Activated CD4-positive, CD25-positive, alpha-beta regulatory T cell (primary cell): ENCODE results near the gene CHTF8.
"Not testable (repeated sequence)": the region's sequence is repeated elsewhere in the genome, so short reads cannot be mapped to it uniquely, and the experiment has no call there.

ENCODE experiments used
- DNase-seq, 4 experiments: peaks; one replicate each; lab custom pipeline; 2025; lab: John Stamatoyannopoulos, UW

Gene CHTF8

DNA sequence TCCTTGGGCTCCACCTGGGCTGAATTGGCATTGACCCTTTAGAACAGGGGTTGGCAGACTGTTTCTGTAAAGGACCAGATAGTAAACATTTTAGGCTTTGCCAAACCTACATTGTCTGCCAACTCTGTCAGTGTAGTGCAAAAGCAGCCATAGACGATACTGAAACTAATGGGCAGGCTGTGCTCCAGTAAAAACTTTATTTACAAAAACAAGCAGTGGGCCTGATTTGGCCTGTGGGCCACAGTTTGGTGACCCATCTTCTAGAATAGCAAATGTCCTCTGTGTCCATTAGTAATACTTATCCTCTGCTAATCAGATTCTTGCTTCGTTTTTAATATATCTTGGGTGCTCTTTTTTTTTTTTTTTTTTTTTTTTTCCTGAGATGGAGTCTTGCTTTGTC lies 6.2 kb upstream of the CHTF8 start:
- no peak for DNase-seq

DNA sequence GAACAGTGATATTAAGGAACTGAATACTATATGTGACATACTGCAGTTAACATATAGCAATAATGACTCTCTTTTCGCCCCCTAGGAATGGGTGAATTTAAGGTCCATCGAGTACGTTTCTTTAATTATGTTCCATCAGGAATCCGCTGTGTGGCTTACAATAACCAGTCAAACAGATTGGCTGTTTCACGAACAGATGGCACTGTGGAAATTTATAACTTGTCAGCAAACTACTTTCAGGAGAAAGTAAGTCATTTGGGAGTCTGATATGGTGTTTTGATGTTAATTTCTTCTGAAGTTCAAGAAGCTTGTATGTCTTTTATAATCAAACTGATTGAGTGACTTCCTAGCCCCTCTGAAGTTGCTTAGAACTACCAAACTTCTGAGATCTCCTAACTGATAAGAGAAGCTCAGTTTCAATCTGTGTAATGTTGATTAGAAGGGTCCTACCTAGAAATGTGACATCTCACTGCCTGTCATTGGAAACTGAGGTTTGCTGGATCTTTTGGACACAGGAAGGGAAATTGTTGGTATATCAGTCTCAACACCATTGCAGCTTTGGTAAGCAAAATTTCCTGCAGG lies 1.1 kb upstream of the CHTF8 start:
- DNase-seq: no peak

DNA sequence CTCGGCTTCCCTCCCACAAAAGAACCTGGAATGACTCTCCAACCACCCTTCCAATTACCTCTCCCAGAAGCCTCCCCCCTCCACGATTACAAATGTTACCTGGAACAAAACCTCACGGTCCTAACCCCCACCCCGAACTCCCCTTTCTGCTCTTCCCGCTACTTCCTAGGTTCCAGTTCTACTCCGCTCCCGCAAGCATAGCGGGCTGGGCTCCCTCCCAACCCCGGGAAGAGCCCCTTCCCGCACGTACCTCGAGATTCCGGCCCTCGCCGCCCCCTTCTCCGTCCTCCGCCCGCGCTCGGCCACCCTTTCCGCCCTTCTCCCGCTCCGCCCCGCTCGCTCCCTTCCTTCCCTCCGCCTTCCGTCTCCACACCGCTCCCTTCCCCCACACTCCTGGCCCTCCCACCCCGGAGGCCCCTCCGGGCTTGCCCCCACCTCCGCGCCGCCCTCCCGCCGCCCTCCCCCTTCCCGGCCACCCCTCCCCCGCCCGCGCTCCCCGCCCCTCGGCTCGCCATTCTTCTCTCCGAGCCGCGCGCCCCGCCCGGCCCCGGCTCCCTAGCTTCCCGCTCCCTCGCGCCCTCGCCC lies 457 bp downstream of the CHTF8 start:
- peak; percentile 58 to 72 (median 67) for DNase-seq

DNA sequence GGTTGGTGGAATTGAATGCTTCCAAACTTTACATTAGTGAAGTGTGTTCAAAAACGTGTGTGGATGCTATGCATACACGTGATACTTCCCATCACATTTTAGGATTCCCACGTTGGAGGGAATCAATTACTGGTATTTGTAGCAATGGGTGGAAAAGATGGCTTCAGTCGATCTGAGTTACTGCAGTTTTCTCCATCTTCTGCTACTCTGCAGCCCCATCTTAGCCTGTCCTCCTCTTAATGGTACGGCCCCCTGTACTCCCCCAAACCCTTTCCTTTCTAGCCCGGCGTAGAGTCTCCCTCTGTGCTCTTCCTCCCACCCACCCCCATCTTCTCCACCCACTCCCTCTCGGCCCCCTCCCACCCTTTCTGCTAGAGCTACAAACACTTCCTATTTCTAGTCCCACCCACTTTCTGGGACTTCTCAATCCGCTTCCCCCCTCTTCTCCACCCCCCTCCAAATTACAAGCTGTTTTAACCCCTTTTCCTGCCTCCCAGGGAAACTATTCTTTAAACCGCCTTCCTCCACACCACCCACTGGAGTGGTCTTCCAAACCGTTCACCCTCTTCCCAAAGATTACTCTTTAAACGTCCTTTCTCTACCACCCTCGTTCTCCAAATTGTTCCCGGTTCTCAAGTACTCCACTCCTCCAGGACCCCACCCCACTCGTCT lies 1.1 kb downstream of the CHTF8 start:
- DNase-seq: no peak

DNA sequence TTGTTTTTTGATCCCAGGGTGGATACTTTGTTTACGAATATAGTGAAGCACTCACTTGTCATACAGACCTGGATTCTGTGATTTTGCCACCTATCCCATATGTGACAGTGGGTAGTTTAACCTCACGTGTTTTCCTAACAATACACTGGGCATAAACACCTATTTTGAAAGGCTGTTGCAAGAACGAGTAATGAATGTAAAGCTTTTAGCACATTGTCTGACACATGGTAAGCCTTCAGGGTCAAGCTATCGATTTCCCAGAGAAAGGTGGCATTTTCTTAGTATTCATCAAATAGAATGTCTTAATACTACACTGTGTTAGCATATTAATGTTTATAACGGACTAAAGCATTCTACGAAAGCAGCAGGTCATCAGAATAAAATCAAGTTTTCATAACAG lies 1.9 kb downstream of the CHTF8 start:
- DNase-seq: no peak

DNA sequence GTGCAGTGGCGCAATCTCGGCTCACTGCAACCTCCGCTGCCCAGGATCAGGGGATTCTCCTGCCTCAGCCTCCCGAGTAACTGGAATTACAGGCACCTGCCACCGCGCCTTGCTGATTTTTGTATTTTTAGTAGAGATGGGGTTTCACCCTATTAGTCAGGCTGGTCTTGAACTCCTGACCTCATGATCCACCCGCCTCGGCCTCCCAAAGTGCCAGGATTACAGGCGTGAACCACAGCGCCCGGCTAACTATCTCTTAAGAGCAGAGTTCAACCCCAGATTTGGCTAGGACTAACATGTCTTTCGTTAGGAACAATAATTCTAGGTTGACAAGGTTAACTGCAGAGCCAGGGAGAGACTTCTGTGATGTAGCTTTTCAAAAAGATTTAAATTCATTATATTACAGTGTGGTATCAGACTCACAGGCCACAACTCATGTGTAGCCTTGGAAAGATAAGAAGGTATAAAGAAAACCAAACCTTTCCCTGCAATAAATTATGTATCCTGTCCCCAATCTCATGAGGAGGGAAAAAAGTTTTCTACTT lies 4.3 kb downstream of the CHTF8 start:
- no peak for DNase-seq

DNA sequence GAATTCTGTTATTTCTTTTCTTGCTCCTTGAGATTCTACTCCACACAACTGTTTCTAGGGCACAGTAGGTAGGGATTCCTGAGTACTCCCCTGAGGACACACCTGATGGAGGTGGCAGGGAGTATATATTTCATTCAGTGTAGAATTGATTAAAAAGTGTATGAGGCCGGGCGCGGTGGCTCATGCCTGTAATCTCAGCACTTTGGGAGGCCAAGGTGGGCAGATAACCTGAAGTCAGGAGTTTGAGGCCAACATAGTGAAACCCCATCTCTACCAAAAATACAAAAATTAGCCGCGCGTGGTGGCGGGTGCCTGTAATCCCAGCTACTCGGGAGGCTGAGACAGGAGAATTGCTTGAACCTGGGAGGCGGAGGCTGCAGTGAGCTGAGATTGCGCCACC lies 5.6 kb downstream of the CHTF8 start:
- DNase-seq: not testable (repeated sequence)

DNA sequence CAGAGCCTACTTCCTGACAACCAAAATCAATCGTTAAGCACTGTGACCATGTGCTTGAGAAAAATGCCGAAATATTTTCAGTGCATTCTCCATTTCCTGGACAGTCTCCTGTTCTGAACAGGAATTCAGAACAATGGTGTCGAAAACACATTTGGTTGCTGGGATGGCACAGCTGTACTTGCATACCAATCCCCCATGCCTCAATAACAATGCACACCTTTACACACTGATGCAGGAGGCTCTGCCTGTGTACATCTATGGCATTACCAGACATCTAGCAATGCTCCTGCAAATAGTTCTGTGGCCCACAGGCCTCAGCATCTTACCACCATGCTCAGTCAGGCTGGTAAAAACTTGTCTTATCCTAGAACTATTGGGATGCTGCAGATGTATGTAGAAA lies 6.2 kb downstream of the CHTF8 start:
- DNase-seq: no peak

DNA sequence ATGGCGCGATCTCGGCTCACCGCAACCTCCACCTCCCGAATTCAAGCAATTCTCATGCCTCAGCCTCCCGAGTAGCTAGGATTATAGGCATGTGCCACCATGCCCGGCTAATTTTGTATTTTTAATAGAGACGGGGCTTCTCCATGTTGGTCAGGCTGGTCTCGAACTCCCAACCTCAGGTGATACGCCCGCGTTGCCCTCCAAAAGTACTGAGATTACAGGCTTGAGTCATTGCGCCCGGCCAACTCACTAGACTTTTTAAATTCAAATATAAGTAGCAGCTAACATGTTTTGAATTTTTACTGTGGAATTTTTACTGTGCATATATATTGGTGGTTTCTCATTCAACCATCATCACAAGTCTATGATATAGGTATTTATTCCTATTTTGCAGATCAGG lies 7.4 kb downstream of the CHTF8 start:
- DNase-seq: not testable (repeated sequence)

DNA sequence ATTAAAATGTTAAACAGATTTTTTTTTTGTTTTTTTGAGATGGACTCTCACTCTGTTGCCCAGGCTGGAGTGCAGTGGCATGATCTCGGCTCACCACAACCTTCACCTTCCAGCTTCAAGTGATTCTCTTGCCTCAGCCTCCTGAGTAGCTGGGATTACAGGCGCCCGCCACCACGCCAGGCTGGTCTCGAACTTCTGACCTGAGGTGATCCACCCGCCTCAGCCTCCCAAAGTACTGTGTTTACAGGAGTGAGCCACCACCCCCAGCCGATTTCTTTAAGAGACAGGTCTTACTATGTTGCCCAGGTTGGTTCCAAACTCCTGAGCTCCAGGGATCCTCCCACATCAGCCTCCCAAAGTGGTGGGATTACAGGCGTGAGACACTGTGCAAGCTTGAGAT lies 8.0 kb downstream of the CHTF8 start:
- not testable (repeated sequence) for DNase-seq

DNA sequence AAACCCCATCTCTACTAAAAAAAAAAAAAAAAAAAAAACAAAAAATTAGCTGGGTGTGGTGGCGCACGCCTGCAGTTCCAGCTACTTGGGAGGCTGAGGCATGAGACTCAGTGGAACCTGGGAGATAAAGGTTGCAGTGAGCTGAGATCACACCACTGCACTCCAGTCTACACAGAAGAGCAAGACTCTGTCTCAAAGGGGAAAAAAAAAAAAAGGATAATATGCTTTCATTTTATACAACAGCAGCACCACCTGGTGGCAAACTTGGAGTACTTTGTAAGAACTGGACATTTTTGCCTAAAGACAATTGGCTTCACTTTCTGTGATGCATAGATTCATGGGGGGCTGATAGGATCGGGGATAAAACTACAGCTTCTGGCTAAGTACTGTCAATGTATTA lies 8.5 kb downstream of the CHTF8 start:
- DNase-seq: peak; percentile 14 to 50 (median 35)

DNA sequence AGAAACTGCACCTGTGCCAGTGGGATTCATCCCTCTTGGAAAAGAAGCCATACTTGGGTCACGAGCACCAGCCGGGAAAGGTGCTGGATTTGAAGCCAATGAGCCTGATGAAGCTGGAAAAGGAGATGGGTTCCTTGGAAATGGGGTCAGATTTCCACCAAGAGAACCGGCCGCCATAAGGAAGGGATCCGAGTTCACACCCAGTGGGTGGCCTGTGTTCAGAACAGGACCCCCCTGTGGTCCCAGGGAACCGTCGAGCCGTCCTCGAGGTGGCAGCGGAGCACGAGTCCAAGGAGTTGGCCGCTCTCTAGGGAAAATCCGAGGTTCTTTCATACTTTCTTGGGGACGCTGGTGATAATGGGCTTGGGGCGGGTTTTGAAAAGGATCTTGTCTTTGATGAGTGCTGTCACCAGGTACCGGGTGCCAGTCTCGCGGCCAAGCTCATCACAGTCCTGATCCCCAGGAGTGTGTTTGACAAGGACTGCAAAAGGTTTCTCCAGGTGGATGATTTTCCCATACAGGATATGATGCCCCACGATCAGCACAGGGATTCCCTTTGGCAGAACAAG lies 12.2 kb downstream of the CHTF8 start:
- no peak for DNase-seq

DNA sequence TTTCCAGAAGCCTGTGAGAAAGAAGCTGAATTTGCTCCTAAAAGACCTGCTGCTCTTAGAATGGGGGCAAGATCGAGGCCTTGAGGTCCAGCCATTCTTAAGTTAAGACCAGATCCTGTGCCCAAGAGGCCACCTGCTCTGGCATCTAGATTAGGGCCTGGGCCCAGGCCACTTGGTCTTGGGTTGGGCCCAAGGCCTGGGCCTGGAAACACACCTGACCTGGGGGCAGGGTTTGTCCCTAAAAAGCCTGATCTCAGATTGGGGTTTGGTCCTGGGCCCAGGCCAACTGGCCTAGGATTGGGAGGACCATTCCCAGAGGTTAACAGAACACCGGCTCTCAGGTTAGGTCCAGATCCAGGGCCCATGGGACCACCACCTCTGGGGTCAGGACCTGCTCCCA lies 12.9 kb downstream of the CHTF8 start:
- DNase-seq: no peak

DNA sequence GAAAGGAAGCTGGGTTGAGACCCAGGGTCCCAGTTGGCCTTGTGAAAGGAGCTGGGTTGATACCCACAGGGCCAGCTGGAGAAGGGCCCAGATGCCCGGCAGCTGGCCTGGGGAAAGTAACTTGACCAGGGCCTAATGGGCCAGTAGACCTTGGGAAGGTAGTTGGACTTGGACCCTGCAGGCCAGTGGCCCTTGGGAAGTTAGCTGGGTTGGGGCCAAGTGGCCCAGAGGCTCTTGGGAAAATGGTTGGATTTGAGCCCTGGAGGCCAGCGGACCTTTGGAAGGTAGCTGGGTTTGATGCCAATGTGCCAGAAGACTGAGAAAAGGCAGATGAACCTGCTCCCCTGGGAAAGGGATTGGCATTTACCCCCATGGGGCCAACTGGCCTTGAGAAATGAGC lies 13.4 kb downstream of the CHTF8 start:
- no peak for DNase-seq

DNA sequence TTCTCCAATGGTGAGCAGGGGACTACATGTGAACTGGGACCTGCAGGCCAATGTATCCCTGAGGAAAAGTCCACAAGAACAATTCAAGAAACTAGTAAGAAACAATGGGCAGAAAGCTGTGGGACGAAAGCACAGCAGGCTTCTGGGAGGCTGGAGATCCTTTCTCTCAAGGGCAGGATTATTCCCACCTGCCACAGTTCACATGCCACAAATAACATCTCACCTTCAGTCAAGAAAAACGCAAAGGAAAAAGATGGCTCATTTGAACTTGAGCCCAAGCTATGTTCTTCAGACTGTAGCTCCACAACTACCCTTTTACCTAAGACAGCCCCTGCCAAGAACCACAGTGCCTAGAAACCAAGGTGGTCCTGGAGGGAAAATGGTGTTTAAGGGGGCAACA lies 13.9 kb downstream of the CHTF8 start:
- no peak for DNase-seq

DNA sequence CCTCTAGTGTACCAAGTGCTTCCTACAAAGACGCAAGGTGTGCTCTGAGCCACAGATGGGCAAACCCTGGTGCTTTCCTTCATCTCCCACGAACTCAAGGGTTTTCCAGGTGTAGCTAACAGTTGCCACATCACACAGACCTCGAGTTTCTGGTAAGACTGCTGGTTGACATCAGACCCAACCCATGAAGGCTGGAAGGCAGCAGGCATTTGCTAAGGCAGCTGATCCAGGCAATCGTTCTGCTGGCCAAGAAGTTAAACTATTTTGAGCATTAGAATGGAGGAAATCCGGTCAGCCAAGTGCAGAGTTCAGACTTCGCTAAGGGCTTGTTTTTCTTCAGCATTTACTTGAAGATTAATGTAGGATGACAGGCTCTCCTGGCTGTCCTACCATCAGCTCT lies 15.5 kb downstream of the CHTF8 start:
- DNase-seq: no peak

DNA sequence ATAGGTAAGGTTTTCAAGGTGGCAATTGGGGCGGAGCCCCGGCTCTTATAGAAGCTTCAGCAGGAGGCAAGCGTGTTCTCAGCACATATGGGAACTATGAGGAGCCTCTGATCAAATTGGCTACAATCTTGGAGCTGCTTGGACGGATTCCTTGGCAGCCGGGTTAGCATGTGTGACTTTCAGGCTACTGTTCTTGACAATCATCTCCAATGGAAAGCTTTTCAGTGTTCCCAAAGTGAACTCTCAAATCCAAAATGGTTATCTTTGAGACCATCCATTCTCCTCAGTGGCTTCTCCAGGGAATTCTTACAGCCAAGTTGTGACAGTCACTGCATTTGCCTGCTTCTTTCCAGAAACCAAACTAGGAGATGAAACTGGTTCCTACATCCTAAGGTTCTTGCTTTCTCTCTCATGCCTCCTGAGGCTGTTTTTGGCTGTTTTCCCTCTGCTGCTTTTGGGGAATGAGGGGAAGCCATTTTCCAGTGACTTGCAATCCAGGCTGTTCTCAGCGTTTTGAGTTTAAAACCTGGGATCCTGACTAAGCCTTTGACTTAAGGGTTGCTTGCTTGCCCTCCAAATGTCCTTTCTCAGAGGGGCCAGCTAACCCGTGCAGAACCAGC lies 16.0 kb downstream of the CHTF8 start:
- DNase-seq: no peak

DNA sequence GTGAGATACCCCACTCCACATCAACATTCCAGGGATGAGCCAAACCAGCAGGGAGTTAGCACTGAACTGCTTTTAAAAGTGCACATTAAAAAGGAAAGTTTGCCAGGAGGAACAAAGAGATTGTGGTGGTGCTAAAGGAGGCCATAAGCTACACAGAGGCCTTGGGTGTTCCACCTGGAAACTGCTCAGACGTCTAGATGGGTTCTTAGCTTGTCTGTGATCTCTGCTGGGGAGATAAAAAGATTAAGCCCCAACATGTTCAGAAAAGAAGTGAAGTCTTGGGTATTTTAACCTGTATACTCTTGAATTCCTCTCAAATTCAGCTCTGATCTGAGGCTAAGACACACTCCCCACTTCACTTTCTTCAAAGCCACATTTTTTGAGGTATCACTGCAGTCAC lies 16.6 kb downstream of the CHTF8 start:
- DNase-seq: no peak

DNA sequence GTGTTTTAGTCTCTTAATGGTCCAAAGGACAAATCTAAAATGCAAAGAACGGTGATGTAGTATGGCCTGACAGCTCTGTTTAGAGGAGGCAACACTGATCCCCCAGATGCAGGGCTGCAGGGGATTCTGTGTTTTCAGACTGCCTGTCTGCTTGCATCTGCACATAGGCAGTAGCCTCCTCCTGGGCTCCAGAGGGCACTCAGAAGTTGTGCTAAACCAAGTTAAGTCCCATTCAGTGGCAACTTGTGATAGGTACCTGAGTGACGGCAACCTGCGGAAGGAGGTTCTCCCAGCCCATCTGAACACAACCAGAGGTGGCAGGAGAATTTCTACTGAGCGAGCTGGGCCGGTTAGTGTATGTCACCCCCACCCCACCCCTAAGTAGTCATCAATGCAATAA lies 17.0 kb downstream of the CHTF8 start:
- no peak for DNase-seq

DNA sequence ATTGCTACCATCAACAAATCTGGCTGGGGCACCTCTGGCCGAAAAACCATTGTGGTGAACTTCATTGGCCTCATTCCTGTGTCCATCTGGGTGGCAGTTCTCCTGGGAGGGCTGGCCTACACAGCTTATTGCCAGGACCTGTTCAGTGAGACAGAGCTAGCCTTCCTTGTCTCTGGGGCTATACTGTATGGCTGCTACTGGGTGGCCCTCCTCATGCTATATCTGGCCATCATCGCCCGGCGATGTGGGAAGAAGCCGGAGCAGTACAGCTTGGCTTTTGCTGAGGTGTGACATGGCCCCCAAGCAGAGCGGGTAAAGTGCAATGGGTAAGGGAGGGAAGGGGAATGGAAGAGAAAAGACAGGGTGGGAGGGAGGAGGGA lies 17.4 kb downstream of the CHTF8 start:
- DNase-seq: no peak

DNA sequence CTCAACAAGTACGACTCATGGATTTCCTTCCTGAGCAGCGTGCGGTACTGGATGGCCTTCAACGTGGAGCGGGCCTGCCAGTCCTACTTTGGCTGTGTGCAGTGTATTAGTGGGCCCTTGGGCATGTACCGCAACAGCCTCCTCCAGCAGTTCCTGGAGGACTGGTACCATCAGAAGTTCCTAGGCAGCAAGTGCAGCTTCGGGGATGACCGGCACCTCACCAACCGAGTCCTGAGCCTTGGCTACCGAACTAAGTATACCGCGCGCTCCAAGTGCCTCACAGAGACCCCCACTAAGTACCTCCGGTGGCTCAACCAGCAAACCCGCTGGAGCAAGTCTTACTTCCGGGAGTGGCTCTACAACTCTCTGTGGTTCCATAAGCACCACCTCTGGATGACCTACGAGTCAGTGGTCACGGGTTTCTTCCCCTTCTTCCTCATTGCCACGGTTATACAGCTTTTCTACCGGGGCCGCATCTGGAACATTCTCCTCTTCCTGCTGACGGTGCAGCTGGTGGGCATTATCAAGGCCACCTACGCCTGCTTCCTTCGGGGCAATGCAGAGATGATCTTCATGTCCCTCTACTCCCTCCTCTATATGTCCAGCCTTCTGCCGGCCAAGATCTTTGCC lies 17.9 kb downstream of the CHTF8 start:
- DNase-seq: no peak

DNA sequence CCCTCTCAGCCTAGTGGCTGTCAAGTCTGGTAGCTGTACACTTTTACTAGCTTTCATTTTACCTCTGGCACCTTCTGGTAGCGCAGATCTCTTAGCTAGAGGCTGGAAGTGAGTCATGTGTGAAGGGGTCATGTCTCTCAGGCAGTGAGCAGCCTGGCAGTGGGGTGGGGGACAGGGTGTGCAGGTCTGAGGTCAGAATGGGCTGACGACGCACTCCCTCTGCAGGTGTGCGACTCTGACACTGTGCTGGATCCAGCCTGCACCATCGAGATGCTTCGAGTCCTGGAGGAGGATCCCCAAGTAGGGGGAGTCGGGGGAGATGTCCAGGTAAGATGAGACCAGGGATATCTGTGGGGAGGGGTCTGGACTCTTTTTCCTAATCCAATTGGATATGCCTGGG lies 19.2 kb downstream of the CHTF8 start:
- DNase-seq: no peak
